ENCODE results near the gene MTRF1. TPM values are rescaled to one million over a fixed set of nuclear protein-coding genes. Genes with fewer than 3 reads are reported as not detected.

The MTRF1 gene
- total and polyA plus RNA-seq, 2 of the 8 experiments (the other 6 are each of a cell fraction or from before 2014, with no cell fraction given), result 8.0 to 19.2 TPM

- TF ChIP-seq POLR2AphosphoS5 (IDR thresholded peaks at IDR 0.05; ENCODE audit: low read depth, low read length), result no peak
- H3K79me1 ChIP-seq (ENCODE audit: low read depth, low read length), result no peaks in the 10 kb centered on the region
Measured at GRCh38 chr13:41257535-41257934, 5.8 kb downstream of the MTRF1 start.

More at GRCh38 chr13:41257535-41257934, 5.8 kb downstream of the MTRF1 start:
- no peaks in the 10 kb centered on the region for H3K23me2 ChIP-seq (ENCODE audit: low read depth, low read length)
- H3K23ac ChIP-seq (ENCODE audit: insufficient read length), result no peak overlapping the region
- no peak overlapping the region for H4K5ac ChIP-seq (ENCODE audit: insufficient read length, low read depth, low read length)
- no peak overlapping the region for H3K4me2 ChIP-seq (ENCODE audit: insufficient read depth in 1 of 2, low read depth in 2 of 2, low read length in 2 of 2)
- H4K20me1 ChIP-seq (replicated peaks in 1 of 2; ENCODE audit: control insufficient read depth in 1 of 2, insufficient read depth in 2 of 2, low read length in 2 of 2), result no peaks in the 10 kb centered on the region
- H3K9ac ChIP-seq (replicated peaks in 1 of 4; ENCODE audit: extremely low read depth in 1 of 4, low read depth in 3 of 4, low read length in 3 of 4), result no peak overlapping the region
- no peak overlapping the region for H3K14ac ChIP-seq (ENCODE audit: insufficient read length)
- no peak overlapping the region for H3K18ac ChIP-seq (ENCODE audit: extremely low read depth, low read length)
- no peak overlapping the region for H2BK20ac ChIP-seq (ENCODE audit: low read length)
- no peaks in the 10 kb centered on the region for H3K9me3 ChIP-seq (ENCODE audit: insufficient read depth in 2 of 2, low read depth in 1 of 2, low read length in 1 of 2)
- H2AFZ ChIP-seq (ENCODE audit: low read length), result no peak overlapping the region
- H4K8ac ChIP-seq (ENCODE audit: extremely low read depth, insufficient read depth, low read length), result no peak overlapping the region
- H3K56ac ChIP-seq (replicated peaks; ENCODE audit: insufficient read length, low read depth, low read length), result no peak overlapping the region
- POLR2A ChIA-PET (ENCODE audit: partially characterized antibody), result no interaction called here
- CTCF ChIA-PET (ENCODE audit: partially characterized antibody), result interaction anchor here (0.6 kb wide), 1 partner anchor 1741 kb away, joined by 3 read pairs; no protein-coding TSS in a partner anchor
- no peak for FAIRE-seq
- H2BK15ac ChIP-seq (ENCODE audit: low read length), result no peak overlapping the region
- H2BK12ac ChIP-seq (ENCODE audit: low read depth, low read length), result no peak overlapping the region
- H3K4ac ChIP-seq (replicated peaks; ENCODE audit: insufficient read length, low read depth, low read length), result no peak overlapping the region
- no peak overlapping the region for H2BK5ac ChIP-seq (ENCODE audit: low read depth, low read length)
- H2BK120ac ChIP-seq (replicated peaks; ENCODE audit: low read depth, low read length), result no peak overlapping the region
- H3K4me3 ChIP-seq (ENCODE audit: extremely low read depth in 1 of 4, insufficient read depth in 2 of 4, low read depth in 3 of 4, low read length in 4 of 4), result no peak overlapping the region
- peaks cover 0 to 1% (median 0%) of the 10 kb centered on the region in 4 experiments; a peak in 1 of 7 replicates for H3K27me3 ChIP-seq (replicated peaks in 1 of 4; ENCODE audit: control insufficient read depth in 3 of 4, extremely low read depth in 1 of 4, insufficient read depth in 3 of 4, low read length in 3 of 4)
- peaks cover 3 to 51% (median 20%) of the 10 kb centered on the region in 4 experiments; a peak in 6 of 8 replicates for H3K36me3 ChIP-seq (ENCODE audit: control insufficient read depth in 2 of 4, insufficient read depth in 4 of 4, low read length in 3 of 4)
- no peak for DNase-seq (ENCODE audit: low read depth in 1 of 2, low spot score in 2 of 2)
- no peaks in the 10 kb centered on the region for H3K79me2 ChIP-seq (ENCODE audit: control insufficient read depth in 1 of 2, insufficient read depth in 2 of 2, low read length in 2 of 2)
- no peak overlapping the region for H4K91ac ChIP-seq (replicated peaks; ENCODE audit: insufficient read length, low read length)
- H2AK5ac ChIP-seq (ENCODE audit: low read depth, low read length), result no peak overlapping the region
- H3K27ac ChIP-seq (ENCODE audit: low read depth, low read length), result no peak overlapping the region
- H3K4me1 ChIP-seq (replicated peaks in 1 of 4; ENCODE audit: control insufficient read depth in 3 of 4, insufficient read depth in 4 of 4, low read length in 3 of 4), result no peaks in the 10 kb centered on the region

Data from H1 (cell line).